Body of pancreas (tissue), 4 donors: ENCODE results near the gene CDC20B.
A peak's percentile ranks its signal among the peaks of the same experiment; 100 is the strongest.

Experiments used
- POLR2A ChIP-seq, 3 donors: fragments of 450-650 bp; IDR thresholded peaks; one replicate each; pipeline ENCODE4 v1.6.1; 2016; ENCODE audit warnings: antibody characterized with exemption in 3 of 3, mild to moderate bottlenecking in 2 of 3
- TF ChIP-seq, protein P1 (sequence below), 7 experiments: fragments of 450-650 bp in 4 of 7; fragments of 200-600 bp in 3 of 7; sonication (generic) in 3 of 7; IDR thresholded peaks; one replicate each; pipeline ENCODE4 v1.5.1; 2016 to 2019; ENCODE audit warnings: antibody characterized with exemption in 7 of 7

DNA sequence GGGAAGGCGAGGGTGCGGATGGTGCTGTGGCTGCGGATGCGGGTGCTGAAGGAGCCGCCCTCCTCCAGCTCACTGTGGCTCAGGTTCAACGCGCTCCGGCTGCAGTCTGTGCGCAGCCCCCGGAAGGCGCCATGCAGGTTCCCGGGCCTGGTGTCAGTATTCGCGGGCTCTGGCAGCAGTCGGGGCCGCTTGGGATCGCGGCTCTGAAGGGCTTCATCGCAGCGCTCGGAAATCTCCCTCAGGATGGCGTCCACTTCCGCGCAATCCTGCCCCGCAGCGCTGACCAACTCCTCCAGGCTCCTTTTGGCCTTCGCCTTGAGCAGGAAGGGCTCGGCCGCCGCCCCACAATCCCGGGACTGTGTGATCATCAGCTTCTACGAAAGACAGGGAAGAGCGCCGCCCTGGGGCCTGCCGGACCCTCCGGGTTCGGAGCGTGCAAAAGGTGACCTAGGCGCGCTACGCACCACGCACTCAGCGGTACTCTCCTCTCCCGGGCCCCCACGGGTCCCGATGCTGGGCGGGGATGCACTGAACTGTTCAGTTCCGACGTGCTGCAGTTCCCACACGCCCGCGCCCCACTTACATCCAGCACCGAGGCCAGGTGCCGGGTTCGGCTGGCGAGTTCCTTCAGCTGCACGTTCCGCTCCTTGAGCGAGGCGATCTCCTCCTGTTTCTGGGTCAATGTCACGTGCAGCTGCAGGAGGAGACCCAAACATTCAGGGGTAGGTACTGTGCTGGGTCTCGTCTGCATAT lies 47.6 kb upstream of the CDC20B start:
- TF ChIP-seq, protein P1, sequence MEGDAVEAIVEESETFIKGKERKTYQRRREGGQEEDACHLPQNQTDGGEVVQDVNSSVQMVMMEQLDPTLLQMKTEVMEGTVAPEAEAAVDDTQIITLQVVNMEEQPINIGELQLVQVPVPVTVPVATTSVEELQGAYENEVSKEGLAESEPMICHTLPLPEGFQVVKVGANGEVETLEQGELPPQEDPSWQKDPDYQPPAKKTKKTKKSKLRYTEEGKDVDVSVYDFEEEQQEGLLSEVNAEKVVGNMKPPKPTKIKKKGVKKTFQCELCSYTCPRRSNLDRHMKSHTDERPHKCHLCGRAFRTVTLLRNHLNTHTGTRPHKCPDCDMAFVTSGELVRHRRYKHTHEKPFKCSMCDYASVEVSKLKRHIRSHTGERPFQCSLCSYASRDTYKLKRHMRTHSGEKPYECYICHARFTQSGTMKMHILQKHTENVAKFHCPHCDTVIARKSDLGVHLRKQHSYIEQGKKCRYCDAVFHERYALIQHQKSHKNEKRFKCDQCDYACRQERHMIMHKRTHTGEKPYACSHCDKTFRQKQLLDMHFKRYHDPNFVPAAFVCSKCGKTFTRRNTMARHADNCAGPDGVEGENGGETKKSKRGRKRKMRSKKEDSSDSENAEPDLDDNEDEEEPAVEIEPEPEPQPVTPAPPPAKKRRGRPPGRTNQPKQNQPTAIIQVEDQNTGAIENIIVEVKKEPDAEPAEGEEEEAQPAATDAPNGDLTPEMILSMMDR (IDR thresholded peaks at IDR 0.05), result peak in 1 of 7 experiments; percentile 9
- TF ChIP-seq POLR2A (IDR thresholded peaks at IDR 0.05), result no peak
